ENCODE measurements around the gene ARHGAP24. TPM values are rescaled to one million over a fixed set of nuclear protein-coding genes. Genes with fewer than 3 reads are reported as not detected.

Gene ARHGAP24
- total RNA-seq, 2 donors from 2014 or later, result not detected

- no peak for ATAC-seq
- Mint-ChIP-seq H3K27ac (no peak overlapping the region), H3K36me3 (no peaks in the 10 kb centered on the region), H3K9me3 (peaks cover 13 to 14% of the 10 kb centered on the region in 2 donors)
- DNase-seq (ENCODE audit: low spot score in 2 of 2), result no peak
Observed at GRCh38 chr4:85774489-85774888, 299.5 kb downstream of the ARHGAP24 start.

DNA sequence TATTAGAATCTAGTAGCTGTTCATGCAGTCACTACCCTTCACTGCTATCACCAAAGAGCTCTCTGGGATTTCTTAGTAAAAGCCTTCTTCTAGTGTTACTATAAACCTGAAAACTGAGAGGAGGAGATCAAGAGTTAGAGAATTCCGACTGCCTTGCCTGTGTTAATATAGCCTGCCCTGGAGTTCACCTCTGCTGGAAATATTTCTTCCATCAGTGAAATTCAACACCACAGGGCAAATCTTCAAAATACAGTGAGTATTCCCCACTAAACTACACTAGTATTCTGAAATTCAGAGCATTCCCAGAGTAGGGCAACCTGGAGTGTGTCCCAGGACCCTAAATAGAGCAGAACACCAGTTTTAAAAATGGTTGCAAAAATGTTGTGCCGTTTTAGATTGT, 301.1 kb downstream of the ARHGAP24 start:
- DNase-seq (ENCODE audit: low spot score in 2 of 2), result no peak
- Mint-ChIP-seq H3K36me3 (no peaks in the 10 kb centered on the region), H3K27ac (no peak overlapping the region), H3K9me3 (peaks cover 13 to 14% of the 10 kb centered on the region in 2 donors)
- ATAC-seq, result no peak

GRCh38 chr4:85776579-85776978, 301.6 kb downstream of the ARHGAP24 start:
- no peaks in the 10 kb centered on the region for H3K36me3 Mint-ChIP-seq
- H3K9me3 Mint-ChIP-seq, result peaks cover 13 to 14% of the 10 kb centered on the region in 2 donors
- DNase-seq (ENCODE audit: low spot score in 2 of 2) (no peak), ATAC-seq (no peak)
- no peak overlapping the region for H3K27ac Mint-ChIP-seq

DNA sequence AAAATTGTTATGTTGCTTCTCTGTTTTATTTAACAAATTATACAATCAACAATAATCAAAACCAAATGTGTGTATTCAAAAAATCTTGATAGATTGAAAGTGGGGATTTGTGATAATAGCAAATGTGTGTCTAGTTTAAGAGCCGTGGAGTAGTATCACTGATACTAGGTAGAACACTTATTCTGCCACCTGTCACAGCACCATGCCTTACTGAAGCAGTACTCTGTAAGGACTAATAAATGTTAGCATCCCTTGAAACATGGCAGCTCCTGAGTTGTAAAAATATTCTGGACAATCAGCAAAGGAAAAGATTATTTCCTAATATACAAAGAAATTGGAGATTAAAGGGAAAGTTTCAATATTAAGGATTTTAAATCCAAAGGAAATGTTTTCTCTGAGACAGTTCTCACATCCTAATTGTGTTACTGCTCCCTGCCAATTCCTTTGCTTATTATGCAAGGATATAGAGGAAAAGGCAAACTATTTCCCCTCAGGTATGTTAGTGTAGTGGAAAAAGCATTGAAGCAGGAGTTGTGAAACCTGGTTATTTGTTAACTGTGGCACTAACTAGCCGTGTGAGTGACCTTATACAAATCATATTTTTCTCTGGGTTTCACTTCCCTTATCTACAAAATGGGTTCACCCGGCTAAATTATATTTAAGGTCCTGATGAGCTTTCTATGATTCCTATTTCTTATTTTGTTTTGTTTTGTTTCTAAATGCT, 303.1 kb downstream of the ARHGAP24 start:
- Mint-ChIP-seq H3K36me3 (no peaks in the 10 kb centered on the region), H3K9me3 (peaks cover 13 to 14% of the 10 kb centered on the region in 2 donors), H3K27ac (no peak overlapping the region)
- DNase-seq (ENCODE audit: low spot score in 2 of 2) (no peak), ATAC-seq (no peak)

DNA sequence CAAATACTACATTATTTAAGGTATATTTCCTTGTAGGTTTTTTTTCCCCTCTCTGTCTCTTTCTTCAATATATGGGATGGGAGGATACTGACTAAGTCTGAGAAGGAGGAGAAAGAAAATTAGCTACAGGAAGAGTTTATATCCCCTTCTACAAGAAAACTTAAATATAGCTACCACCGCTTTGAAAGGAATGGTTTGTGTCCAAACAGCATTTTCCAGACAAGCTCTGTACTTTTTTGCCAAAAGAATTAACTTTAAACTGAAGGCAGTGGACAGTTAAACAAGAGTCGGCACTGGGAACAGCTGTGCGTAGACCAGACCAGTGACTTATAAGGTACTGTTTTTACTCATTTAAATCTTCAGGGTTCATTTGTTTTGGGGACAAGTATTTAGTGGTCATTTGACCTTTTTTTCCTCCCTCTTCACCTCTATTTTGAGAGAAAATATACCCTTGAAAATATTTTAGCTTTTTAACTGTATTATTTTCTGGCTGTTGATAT, 303.7 kb downstream of the ARHGAP24 start:
- H3K27ac Mint-ChIP-seq, result no peak overlapping the region
- no peak for ATAC-seq
- DNase-seq (ENCODE audit: low spot score in 2 of 2), result no peak
- H3K36me3 Mint-ChIP-seq, result no peaks in the 10 kb centered on the region
- peaks cover 13 to 14% of the 10 kb centered on the region in 2 donors for H3K9me3 Mint-ChIP-seq

GRCh38 chr4:85779165-85779564, 304.2 kb downstream of the ARHGAP24 start:
- ATAC-seq (no peak), DNase-seq (ENCODE audit: low spot score in 2 of 2) (no peak)
- peaks cover 13 to 17% of the 10 kb centered on the region in 2 donors for H3K9me3 Mint-ChIP-seq
- no peak overlapping the region for H3K27ac Mint-ChIP-seq
- no peaks in the 10 kb centered on the region for H3K36me3 Mint-ChIP-seq

DNA sequence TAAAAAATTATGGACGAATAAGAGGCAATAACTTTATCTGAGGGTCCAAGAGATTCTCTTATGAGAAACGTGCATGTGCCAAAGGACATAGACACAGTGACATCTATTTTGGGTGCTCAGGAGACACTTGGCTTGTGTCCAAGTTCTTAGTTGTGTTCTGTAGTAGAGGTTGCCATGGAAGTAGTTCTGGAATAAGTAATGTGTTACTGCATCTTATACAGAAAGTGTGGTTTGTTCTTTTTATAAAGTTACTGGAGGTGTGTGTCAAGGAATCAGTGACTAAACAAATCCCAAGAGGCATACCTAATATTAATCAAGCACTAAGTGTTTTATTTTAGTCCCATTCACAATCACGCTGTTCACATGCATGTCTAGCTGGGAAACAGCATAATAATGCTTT, 305.7 kb downstream of the ARHGAP24 start:
- DNase-seq (ENCODE audit: low spot score in 2 of 2) (no peak), ATAC-seq (no peak)
- Mint-ChIP-seq H3K27ac (no peak overlapping the region), H3K9me3 (peaks cover 7 to 13% of the 10 kb centered on the region in 2 donors), H3K36me3 (no peaks in the 10 kb centered on the region)

DNA sequence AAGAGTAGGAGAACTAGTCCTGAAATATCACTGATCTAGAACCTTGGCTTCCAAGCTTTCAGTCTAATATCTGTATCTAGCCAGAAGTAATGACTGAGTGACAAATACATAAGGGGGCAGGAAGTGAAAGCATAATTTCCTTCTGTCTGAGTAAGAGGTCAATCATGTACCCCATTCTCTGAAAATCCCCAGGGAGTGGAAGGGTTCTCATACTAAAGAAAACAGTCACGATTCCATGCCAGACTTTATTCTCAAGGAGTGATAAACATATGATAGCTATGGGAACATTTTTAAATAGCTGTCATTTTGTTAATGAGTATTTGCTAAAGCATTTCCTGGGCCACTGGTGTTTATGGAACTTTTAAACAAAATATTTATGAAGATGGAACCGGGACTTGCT, 308.5 kb downstream of the ARHGAP24 start:
- Mint-ChIP-seq H3K27ac (no peak overlapping the region), H3K9me3 (peaks cover 0 to 10% of the 10 kb centered on the region in 2 donors), H3K36me3 (no peaks in the 10 kb centered on the region)
- ATAC-seq, result no peak
- no peak for DNase-seq (ENCODE audit: low spot score in 2 of 2)

GRCh38 chr4:85783900-85784299, 308.9 kb downstream of the ARHGAP24 start:
- Mint-ChIP-seq H3K27ac (peak overlapping the region in 1 of 2 donors; percentile 46), H3K36me3 (no peaks in the 10 kb centered on the region), H3K9me3 (peaks cover 0 to 10% of the 10 kb centered on the region in 2 donors)
- ATAC-seq, result no peak
- DNase-seq (ENCODE audit: low spot score in 2 of 2), result no peak

DNA sequence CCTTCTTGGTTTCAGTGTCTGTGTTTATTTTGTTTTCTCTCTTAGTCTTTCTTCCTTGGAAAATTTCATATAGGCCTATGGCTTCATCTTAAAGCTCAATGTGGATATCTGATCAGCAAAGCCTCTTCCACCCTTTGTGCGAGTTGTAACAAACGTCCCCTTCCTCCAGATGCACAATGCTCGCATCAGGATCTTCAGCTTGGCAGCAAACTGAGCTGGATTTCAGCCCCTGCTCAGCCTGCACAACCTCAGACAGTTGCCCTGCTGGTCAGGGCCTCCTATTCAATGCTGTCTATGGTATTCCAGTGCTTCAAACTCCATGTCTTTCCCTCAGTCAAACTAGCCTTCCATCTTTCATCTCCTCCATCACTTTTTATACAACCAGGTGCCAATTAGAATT, 309.4 kb downstream of the ARHGAP24 start:
- Mint-ChIP-seq H3K27ac (peak overlapping the region in 1 of 2 donors; percentile 46), H3K36me3 (no peaks in the 10 kb centered on the region), H3K9me3 (peaks cover 0 to 10% of the 10 kb centered on the region in 2 donors)
- DNase-seq (ENCODE audit: low spot score in 2 of 2) (no peak), ATAC-seq (no peak)

- H3K36me3 Mint-ChIP-seq, result no peaks in the 10 kb centered on the region
- ATAC-seq (no peak), DNase-seq (ENCODE audit: low spot score in 2 of 2) (no peak)
- no peak overlapping the region for H3K27ac Mint-ChIP-seq
- H3K9me3 Mint-ChIP-seq, result peaks cover 0 to 10% of the 10 kb centered on the region in 2 donors
Observed at GRCh38 chr4:85784947-85785346, 310.0 kb downstream of the ARHGAP24 start.

DNA sequence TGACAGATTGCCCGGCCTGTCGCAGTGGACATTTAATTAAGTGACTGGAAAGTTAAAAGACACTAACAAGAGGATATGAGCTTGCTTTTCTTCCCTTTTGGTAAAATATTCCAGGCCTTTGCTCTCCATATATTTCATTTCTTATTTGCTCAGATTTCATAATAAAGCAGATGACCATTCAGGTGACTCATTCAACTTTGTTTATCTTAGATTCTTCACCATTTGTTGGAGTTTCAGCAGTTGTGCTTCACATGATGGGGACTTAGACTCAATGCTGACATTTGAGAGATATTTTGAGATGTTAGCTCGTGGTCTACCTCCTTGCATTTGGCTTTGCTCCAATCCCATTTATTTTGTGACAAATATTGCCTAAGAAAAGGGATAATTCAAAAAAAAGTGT, 312.2 kb downstream of the ARHGAP24 start:
- Mint-ChIP-seq H3K9me3 (peaks cover 5 to 10% of the 10 kb centered on the region in 2 donors), H3K36me3 (no peaks in the 10 kb centered on the region), H3K27ac (no peak overlapping the region)
- DNase-seq (ENCODE audit: low spot score in 2 of 2) (no peak), ATAC-seq (no peak)

DNA sequence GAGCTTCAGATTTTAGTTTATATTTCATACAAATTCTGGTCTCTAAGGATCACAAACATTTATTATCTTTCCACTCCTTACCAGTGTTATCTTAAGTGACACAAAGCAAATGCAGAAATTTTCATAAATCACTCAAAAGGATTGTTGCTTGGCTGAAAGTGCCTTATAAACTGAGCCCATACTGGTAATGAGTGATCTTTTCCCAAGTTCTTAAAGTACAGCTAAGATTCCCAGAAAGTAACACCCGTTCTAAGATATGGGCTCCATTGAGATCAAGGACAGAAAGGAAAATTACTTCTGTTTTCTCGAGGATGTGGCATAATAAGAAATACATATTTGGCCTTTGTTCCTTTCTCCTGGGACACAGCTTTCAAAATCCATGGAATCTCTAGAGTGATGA, 313.7 kb downstream of the ARHGAP24 start:
- Mint-ChIP-seq H3K9me3 (peaks cover 5 to 10% of the 10 kb centered on the region in 2 donors), H3K27ac (no peak overlapping the region), H3K36me3 (no peaks in the 10 kb centered on the region)
- DNase-seq (ENCODE audit: low spot score in 2 of 2), result no peak
- ATAC-seq, result no peak

DNA sequence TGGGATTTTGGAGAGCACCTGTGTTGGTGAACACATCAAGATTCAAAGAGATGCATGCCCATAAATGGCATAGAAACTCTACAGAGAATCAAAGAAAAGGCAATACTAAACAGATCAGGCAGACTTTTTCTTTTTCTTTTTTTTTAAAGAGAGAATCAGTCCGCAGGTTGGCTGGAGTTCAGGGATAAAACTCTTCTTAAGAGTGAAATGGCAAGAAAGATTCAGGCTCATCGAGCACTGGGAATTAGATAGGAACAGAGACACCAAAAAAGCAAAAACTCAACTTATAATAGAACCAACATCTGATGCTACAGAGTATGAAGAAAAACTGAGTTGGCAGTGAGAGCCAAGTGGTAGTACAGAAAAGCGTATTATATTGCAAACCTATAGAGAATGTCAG, 314.3 kb downstream of the ARHGAP24 start:
- no peaks in the 10 kb centered on the region for H3K36me3 Mint-ChIP-seq
- DNase-seq (ENCODE audit: low spot score in 2 of 2) (no peak), ATAC-seq (no peak)
- H3K9me3 Mint-ChIP-seq, result peaks cover 5 to 6% of the 10 kb centered on the region in 2 donors
- H3K27ac Mint-ChIP-seq, result no peak overlapping the region

GRCh38 chr4:85790582-85790981, 315.6 kb downstream of the ARHGAP24 start:
- H3K27ac Mint-ChIP-seq, result no peak overlapping the region
- no peaks in the 10 kb centered on the region for H3K36me3 Mint-ChIP-seq
- no peak for ATAC-seq
- peaks cover 0 to 5% of the 10 kb centered on the region in 2 donors for H3K9me3 Mint-ChIP-seq
- no peak for DNase-seq (ENCODE audit: low spot score in 2 of 2)

GRCh38 chr4:85792376-85793232, 317.7 kb downstream of the ARHGAP24 start:
- no peak for DNase-seq (ENCODE audit: low spot score in 2 of 2)
- ATAC-seq, result no peak
- Mint-ChIP-seq H3K36me3 (no peaks in the 10 kb centered on the region), H3K9me3 (peaks cover 0 to 5% of the 10 kb centered on the region in 2 donors), H3K27ac (no peak overlapping the region)

DNA sequence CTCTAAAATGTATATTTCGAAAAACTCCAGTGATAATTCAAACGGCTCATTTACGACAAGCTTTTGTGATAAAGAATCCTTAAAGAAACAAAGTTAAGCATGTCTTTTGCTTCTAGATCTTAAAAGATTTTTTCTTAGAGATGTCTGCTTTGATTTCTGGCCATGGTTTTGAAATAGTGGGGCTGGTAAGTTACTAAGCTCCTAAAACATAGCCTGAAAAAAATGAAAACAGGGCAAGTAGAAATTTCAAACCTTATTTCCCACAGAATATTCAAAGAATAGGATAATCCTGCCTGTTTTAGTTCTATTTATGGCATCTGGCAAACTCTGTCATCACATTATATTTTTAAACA, 318.3 kb downstream of the ARHGAP24 start:
- H3K9me3 Mint-ChIP-seq, result peaks cover 0 to 5% of the 10 kb centered on the region in 2 donors
- H3K36me3 Mint-ChIP-seq, result no peaks in the 10 kb centered on the region
- ATAC-seq, result no peak

More for the DNA sequence above, 318.3 kb downstream of the ARHGAP24 start:
- DNase-seq (ENCODE audit: low spot score in 2 of 2), result no peak
- no peak overlapping the region for H3K27ac Mint-ChIP-seq
